GM12873 (cell line): ENCODE data around the gene ZBTB25.

Experiments
- TF ChIP-seq, protein P1 (sequence below): IDR thresholded peaks from 2 replicates; pipeline ENCODE4 v1.5.1; 2012; ENCODE audit warnings: low read depth, mild to moderate bottlenecking, moderate library complexity, low read length, control low read depth; ENCODE audit not compliant: insufficient read depth; ENCODE audit errors: missing control alignments

The ZBTB25 gene, protein sequence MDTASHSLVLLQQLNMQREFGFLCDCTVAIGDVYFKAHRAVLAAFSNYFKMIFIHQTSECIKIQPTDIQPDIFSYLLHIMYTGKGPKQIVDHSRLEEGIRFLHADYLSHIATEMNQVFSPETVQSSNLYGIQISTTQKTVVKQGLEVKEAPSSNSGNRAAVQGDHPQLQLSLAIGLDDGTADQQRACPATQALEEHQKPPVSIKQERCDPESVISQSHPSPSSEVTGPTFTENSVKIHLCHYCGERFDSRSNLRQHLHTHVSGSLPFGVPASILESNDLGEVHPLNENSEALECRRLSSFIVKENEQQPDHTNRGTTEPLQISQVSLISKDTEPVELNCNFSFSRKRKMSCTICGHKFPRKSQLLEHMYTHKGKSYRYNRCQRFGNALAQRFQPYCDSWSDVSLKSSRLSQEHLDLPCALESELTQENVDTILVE

DNA sequence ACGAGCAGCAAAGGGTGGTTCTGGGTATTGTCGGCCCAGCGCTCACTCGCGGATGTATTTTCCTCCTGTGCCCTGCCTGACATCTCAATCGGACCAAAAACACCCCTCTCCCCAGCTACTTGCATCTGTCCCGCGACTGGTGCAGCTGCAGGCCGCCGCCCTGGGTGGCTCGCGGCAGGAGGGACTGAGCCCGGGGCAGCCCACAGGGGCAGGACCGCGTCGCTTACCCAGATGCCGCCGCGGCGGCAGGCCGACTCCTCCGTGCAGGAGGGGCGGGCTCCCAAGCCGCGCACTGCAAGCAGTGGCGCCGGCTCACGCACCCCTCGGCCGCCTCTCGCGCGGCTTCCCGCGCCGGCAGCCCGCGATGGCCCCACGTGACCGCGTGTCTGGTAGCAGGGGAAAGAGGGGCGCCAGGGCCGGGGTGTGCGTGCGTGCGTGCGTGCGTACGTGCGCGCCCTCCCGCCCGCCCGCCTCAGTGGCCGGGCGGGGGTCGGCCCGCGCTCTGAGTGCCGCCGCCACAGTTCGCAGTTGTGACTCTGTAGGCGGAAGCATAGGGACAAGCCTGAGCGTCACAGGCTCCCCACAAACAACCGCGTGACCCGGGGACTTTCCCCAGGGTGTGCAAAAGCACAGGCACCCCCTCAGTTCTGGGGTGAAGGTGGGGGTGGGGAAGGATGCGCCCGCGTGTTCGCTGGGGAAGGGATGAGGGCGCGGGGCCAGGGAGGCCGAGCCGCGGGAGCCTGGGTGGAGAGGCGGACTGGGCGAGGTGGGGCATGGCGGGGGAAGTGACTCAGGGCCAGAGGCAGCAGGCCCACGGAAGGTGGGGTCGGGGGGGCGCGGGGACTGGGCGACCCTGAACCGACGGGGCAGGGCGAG lies at the start of gene ZBTB25:
Gene ZBTB25, minus strand, starts transcription at position 405 of the 876 bp plus-strand sequence. CDS start 13,305 bp downstream, outside the sequence.
- TF ChIP-seq, protein P1, sequence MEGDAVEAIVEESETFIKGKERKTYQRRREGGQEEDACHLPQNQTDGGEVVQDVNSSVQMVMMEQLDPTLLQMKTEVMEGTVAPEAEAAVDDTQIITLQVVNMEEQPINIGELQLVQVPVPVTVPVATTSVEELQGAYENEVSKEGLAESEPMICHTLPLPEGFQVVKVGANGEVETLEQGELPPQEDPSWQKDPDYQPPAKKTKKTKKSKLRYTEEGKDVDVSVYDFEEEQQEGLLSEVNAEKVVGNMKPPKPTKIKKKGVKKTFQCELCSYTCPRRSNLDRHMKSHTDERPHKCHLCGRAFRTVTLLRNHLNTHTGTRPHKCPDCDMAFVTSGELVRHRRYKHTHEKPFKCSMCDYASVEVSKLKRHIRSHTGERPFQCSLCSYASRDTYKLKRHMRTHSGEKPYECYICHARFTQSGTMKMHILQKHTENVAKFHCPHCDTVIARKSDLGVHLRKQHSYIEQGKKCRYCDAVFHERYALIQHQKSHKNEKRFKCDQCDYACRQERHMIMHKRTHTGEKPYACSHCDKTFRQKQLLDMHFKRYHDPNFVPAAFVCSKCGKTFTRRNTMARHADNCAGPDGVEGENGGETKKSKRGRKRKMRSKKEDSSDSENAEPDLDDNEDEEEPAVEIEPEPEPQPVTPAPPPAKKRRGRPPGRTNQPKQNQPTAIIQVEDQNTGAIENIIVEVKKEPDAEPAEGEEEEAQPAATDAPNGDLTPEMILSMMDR, result no peak

DNA sequence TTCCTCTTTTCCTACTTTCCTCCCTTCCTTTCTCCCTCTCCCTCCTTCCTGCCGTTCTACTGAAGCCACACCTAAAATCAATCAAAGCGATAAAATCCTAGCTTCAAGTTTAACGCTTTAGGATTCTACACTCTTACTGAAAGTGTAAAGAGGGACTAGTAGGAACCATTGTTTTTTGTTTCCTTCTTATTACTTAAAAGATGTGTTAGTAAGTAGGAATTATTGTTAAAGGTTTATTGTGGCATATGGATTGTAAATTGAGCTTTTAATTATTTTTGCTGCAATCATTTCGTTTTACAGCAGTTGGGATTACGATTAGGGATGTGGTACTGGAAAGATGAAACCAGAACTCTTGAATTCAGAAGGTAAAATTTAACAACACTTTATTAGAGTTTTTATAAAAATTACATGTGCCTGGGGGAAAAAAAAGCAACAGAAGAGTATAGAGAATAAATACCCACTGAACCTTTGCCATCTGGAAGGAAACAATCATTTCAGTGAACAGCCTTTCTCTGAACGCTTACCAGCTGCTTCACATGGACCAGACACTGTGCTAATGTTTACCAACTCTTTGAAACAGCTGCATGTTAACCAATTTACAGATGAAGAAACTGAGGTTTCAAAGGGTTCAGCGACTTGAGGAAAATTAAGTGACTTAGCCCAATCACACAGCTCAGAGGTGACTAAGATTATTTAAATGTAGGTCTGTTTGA lies 47.1 kb upstream of the ZBTB25 start:
- TF ChIP-seq, protein P1, result no peak

GRCh38 chr14:64549791-64550620 lies 46.4 kb upstream of the ZBTB25 start, which contains the start of gene PPP1R36:
PPP1R36 (plus strand) TSS chr14:64549961; CDS start chr14:64549998, 37 bp downstream.
- TF ChIP-seq, protein P1, result no peak

DNA sequence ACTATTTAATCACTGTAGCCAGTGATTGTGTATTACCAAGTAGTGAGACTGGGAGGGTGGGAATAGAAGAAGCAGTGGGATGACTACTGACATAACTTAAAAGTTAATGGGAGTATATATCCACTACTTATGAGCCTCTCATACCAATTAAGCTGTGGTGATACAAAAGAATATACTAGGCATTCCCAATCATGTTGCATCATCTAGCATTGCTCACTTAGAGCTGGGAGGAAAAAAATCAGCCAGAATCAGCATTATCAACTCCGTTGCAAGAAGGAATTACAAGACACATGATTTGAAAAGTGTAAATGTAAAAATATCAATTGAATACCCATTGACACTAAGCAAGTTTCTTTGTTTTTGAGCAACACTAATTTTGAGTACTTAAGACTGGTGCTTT lies 45.4 kb upstream of the ZBTB25 start:
- TF ChIP-seq, protein P1, result no peak

- TF ChIP-seq, protein P1, result no peak
Observed at GRCh38 chr14:64544607-64545312, 41.1 kb upstream of the ZBTB25 start.

DNA sequence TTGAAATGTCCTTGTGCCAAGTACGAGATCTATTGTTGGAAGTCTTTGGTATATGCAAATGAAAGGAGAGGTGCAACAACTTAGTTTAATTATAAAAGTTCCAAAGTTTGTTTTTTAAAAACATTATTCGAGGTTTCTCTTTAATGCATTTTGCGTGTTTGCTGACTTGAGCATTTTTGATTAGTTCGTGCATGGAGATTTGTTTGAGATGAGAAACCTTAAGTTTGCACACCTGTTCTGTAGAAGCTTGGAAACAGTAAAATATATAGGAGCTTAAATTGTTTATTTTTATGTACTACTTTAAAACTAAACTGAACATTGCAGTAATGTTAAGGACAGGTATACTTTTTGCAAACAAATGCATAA lies 39.2 kb upstream of the ZBTB25 start:
- TF ChIP-seq, protein P1, result no peak
